ENCODE measurements around the gene WDR5.

DNA sequence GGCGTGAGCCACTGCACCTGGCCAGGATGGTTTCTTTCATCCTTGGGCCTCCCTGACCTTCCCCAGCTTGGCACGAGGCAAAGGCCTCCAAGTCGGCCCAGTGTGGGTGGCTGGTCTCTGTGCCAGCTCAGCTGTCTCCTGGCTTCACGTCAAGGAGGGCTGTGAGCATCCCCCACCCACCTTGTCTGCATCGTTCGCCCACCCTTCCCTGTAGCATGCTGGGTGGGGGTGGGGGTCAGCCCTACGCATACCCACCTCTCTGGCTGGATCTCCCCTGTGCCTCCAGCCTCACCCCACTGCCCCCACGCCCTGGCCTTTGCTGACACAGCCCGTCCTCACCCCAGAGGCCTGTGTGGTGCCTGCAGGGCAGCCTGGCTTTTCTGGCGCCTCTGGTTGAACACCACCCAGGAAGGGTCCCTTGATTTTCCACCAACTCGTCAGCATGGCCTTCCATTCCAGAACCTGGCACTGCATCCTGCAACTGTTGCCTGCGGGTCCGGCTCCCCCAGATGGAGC lies 8.8 kb upstream of the WDR5 start:
- TF ChIP-seq, protein P1, sequence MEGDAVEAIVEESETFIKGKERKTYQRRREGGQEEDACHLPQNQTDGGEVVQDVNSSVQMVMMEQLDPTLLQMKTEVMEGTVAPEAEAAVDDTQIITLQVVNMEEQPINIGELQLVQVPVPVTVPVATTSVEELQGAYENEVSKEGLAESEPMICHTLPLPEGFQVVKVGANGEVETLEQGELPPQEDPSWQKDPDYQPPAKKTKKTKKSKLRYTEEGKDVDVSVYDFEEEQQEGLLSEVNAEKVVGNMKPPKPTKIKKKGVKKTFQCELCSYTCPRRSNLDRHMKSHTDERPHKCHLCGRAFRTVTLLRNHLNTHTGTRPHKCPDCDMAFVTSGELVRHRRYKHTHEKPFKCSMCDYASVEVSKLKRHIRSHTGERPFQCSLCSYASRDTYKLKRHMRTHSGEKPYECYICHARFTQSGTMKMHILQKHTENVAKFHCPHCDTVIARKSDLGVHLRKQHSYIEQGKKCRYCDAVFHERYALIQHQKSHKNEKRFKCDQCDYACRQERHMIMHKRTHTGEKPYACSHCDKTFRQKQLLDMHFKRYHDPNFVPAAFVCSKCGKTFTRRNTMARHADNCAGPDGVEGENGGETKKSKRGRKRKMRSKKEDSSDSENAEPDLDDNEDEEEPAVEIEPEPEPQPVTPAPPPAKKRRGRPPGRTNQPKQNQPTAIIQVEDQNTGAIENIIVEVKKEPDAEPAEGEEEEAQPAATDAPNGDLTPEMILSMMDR (conservative IDR thresholded peaks at IDR 0.05 in 1 of 2, IDR thresholded peaks at IDR 0.05 in 1 of 2; ENCODE audit: low read depth in 1 of 2, low read length in 2 of 2) = no peak
- no peak for TF ChIP-seq EZH2 (IDR thresholded peaks at IDR 0.05; ENCODE audit: low read length, missing control alignments)
